LNCAP (cell line): ENCODE data around the gene CNOT2.

Experiments
- TF ChIP-seq, protein P1 (sequence below): fragments of 450-650 bp; IDR thresholded peaks from 2 replicates; pipeline ENCODE4 v1.5.1; 2017; ENCODE audit warnings: mild to moderate bottlenecking

Gene CNOT2

DNA sequence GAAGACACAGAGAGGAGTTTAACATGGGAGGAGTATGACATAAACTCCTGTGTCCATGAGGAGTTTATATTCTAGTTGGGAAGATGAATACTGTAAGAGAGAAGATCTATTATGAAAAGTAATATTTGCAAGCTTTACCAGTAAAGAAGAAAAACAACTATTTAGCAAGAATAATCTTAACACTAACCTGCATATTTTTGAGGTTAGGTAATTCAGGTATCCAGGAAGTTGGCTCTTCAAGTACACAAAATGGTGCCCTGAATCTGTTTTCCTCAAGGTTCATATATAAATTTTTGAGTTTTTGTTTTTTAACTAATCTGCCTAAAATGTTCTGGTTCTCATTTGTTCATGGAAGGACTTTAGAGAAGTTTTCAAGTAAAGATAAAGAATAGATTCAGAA is 89.0 kb downstream of the CNOT2 start:
- TF ChIP-seq, protein P1, sequence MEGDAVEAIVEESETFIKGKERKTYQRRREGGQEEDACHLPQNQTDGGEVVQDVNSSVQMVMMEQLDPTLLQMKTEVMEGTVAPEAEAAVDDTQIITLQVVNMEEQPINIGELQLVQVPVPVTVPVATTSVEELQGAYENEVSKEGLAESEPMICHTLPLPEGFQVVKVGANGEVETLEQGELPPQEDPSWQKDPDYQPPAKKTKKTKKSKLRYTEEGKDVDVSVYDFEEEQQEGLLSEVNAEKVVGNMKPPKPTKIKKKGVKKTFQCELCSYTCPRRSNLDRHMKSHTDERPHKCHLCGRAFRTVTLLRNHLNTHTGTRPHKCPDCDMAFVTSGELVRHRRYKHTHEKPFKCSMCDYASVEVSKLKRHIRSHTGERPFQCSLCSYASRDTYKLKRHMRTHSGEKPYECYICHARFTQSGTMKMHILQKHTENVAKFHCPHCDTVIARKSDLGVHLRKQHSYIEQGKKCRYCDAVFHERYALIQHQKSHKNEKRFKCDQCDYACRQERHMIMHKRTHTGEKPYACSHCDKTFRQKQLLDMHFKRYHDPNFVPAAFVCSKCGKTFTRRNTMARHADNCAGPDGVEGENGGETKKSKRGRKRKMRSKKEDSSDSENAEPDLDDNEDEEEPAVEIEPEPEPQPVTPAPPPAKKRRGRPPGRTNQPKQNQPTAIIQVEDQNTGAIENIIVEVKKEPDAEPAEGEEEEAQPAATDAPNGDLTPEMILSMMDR = no peak

DNA sequence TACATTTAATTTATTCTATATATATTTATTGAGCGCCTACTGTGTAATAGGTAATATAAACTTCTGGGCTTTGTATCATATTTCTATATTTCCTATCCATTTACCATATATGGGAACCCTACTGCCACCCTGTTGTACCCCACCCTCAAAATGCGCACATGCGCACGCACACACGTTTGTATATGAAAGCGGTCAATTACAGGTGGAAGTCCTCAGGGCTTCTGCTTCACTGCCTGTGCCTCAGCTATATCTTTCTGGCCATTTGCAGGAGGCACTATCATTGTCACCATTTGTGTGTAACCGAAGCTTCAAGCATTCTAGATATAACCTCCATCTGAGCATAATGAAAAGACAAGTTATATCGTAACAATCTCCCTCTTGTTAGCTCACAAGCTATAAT is 91.5 kb downstream of the CNOT2 start:
- TF ChIP-seq, protein P1 = no peak

DNA sequence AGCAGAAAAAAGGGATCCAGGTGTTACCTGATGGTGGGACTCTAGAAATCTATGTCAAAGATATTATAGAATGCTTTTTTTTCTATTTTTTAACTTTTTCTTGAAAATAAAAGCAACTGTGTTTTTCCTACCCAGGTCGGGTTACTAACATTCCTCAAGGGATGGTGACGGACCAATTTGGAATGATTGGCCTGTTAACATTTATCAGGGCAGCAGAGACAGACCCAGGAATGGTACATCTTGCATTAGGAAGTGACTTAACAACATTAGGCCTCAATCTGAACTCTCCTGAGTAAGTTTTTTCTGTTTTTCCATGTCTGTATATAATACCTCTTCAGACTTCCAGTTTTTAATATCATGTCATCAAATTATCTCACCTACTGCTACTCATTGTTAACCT is 95.3 kb downstream of the CNOT2 start:
- TF ChIP-seq, protein P1 = no peak

DNA sequence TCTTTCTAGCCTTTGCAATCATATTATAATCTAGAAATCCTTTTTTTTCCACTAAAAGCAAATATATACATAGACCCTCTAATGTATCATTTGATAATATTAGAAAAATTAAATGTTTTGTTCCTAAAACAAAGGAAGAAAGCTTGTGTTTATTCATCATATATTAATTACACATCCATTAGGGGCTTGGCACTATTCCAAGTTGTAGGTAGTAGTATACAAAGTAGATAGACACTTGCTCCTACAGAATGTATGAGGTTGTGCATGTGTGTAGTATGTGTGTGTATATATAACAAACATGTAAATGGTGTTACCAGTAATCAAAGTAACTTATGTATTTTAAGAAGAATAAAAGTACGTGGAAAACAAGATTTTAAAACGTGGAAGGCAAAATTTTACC is 107.8 kb downstream of the CNOT2 start:
- TF ChIP-seq, protein P1 = no peak

DNA sequence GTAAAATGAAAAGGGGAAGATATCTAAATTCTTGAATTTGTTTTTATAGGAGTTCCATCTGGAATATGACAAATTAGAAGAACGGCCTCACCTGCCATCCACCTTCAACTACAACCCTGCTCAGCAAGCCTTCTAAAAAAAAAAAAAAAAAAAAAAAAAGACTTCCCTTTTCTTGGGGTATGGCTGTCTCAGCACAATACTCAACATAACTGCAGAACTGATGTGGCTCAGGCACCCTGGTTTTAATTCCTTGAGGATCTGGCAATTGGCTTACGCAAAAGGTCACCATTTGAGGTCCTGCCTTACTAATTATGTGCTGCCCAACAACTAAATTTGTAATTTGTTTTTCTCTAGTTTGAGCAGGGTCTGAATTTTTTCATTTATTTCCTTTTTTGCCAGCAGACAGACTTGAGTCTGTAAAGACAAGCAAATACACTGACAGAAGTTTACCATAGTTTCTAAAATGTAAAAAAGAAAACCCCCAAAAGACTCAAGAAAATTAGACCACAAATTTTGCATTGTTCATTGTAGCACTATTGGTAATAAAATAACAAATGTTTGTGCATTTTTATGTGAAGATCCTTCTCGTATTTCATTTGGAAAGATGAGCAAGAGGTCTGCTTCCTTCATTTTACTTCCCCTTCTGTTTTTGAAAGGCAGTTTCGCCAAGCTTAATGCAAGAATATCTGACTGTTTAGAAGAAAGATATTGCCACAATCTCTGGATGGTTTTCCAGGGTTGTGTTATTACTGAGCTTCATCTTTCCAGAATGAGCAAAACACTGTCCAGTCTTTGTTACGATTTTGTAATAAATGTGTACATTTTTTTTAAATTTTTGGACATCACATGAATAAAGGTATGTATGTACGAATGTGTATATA is 110.8 kb downstream of the CNOT2 start:
- TF ChIP-seq, protein P1 = no peak

DNA sequence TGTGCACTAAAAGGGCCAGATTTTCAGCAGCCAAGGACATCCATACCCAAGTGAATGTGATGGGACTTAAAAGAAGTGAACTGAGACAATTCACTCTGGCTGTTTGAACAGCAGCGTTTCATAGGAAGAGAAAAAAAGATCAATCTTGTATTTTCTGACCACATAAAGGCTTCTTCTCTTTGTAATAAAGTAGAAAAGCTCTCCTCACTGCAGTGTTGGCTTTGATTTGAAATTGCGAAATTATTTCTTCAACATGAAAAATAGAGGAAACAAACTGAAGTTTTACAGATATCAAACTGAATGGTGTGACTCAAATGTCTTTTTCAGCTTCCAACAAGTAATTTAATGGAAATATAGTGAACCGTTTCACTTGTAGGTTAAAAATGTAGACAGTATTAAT is 111.6 kb downstream of the CNOT2 start:
- TF ChIP-seq, protein P1 = no peak

DNA sequence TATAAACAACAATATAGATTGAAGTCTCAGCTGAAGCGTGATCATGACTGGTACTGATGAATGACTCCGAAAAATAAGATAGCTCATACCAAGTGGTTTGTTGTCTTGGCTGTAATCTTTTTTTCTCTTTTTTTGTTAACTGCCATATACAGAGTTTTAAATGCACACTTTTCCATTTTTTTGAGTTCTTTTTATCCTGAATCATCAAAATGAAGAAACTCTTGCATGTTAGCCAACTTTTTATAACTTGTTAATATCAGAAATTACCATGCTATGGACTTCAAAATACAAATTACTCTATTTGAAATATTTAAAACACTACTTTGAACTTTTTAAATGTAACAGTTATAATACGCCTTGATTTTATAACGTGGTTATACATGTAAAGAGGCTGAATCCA is 112.7 kb downstream of the CNOT2 start:
- TF ChIP-seq, protein P1 = no peak
